ENCODE data around the gene PYROXD2.

- no peak for TF ChIP-seq POLR2A (IDR thresholded peaks at IDR 0.05)
- TF ChIP-seq, protein P1, sequence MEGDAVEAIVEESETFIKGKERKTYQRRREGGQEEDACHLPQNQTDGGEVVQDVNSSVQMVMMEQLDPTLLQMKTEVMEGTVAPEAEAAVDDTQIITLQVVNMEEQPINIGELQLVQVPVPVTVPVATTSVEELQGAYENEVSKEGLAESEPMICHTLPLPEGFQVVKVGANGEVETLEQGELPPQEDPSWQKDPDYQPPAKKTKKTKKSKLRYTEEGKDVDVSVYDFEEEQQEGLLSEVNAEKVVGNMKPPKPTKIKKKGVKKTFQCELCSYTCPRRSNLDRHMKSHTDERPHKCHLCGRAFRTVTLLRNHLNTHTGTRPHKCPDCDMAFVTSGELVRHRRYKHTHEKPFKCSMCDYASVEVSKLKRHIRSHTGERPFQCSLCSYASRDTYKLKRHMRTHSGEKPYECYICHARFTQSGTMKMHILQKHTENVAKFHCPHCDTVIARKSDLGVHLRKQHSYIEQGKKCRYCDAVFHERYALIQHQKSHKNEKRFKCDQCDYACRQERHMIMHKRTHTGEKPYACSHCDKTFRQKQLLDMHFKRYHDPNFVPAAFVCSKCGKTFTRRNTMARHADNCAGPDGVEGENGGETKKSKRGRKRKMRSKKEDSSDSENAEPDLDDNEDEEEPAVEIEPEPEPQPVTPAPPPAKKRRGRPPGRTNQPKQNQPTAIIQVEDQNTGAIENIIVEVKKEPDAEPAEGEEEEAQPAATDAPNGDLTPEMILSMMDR (IDR thresholded peaks at IDR 0.05): no peak
Observed at GRCh38 chr10:98349508-98349922, 65.5 kb downstream of the PYROXD2 start.
